A549 (cell line): ENCODE data around the gene ARVCF. TPM values are rescaled to one million over a fixed set of nuclear protein-coding genes. Genes with fewer than 3 reads are reported as not detected.

ENCODE experiments used
- ATAC-seq, 2 experiments: fragments of 200-7000 bp in 1 of 2; fragments of >200 bp in 1 of 2; cut with Nextera tagmentation in 1 of 2; cut with Tn5 transposase in 1 of 2; 3 replicates each; pipeline versions ENCODE4 v1.8.0 to v1.9.1; 2018 to 2020; ENCODE audit warnings: mild to moderate bottlenecking in 1 of 2, moderate library complexity in 1 of 2
- CTCF ChIA-PET: fragments of 300-600 bp; sonication (Branson Sonifier 250); formaldehyde crosslinking; extraction: SDS; loops from one replicate; lab custom pipeline; 2021; ENCODE audit warnings: antibody characterized with exemption, inconsistent platforms; lab: Yijun Ruan, JAX
- POLR2A ChIA-PET: fragments of 350-600 bp; formaldehyde crosslinking; extraction: SDS; loops from one replicate; lab custom pipeline; 2021; ENCODE audit warnings: antibody characterized with exemption, inconsistent platforms; lab: Yijun Ruan, JAX
- DNase-seq, 2 experiments: peaks; one replicate each; pipeline versions ENCODE4 v3.0.0 to v3.0.0-alpha.2; 2011 to 2016; ENCODE audit warnings: low read depth in 1 of 2, low spot score in 1 of 2
- FAIRE-seq: peaks from 2 replicates; lab custom pipeline; 2011; peaks lifted over from hg19 to GRCh38; lab: Jason Lieb, UNC
- H3K27ac ChIP-seq, 2 experiments: fragments of >200 bp; sonication (Bioruptor Twin); formaldehyde crosslinking; 3 replicates each; pipeline ENCODE4 v1.5.1; 2016 to 2017
- H3K4me1 ChIP-seq: fragments of >200 bp; sonication (Bioruptor Twin); formaldehyde crosslinking; 3 replicates; pipeline ENCODE4 v1.6.1; 2016
- H3K4me2 ChIP-seq: fragments of >200 bp; sonication (Bioruptor Twin); formaldehyde crosslinking; 3 replicates; pipeline ENCODE4 v1.6.1; 2016
- H3K4me3 ChIP-seq: fragments of >200 bp; sonication (Bioruptor Twin); formaldehyde crosslinking; 3 replicates; pipeline ENCODE4 v1.5.1; 2016
- H3K9me3 ChIP-seq: fragments of >200 bp; sonication (Bioruptor Twin); formaldehyde crosslinking; 3 replicates; pipeline ENCODE4 v1.6.1; 2016
- ATOH8 ChIP-seq: fragments of 250-450 bp; sonication (Bioruptor Pico); IDR thresholded peaks from 2 replicates; pipeline ENCODE4 v1.5.0; 2020; ENCODE audit warnings: low read depth, mild to moderate bottlenecking, moderate library complexity
- BCL3 ChIP-seq: fragments of >200 bp; sonication (Bioruptor Twin); formaldehyde crosslinking; IDR thresholded peaks from 3 replicates; pipeline ENCODE4 v1.6.1; 2016
- CHD2 ChIP-seq: fragments of 150-350 bp; IDR thresholded peaks from 2 replicates; pipeline ENCODE4 v1.6.1; 2014; ENCODE audit warnings: low read length; ENCODE audit not compliant: partially characterized antibody
- E2F6 ChIP-seq: IDR thresholded peaks from 2 replicates; pipeline ENCODE4 v1.6.1; 2012; ENCODE audit warnings: low read depth, borderline replicate concordance
- EP300 ChIP-seq, 2 experiments: fragments of >200 bp; sonication (Bioruptor Twin); formaldehyde crosslinking; IDR thresholded peaks; 2 replicates in 1 of 2; 3 replicates in 1 of 2; pipeline ENCODE4 v1.6.1; 2016 to 2017
- GATA3 ChIP-seq: IDR thresholded peaks from 2 replicates; pipeline ENCODE4 v1.6.1; 2012; ENCODE audit warnings: borderline replicate concordance
- HDAC2 ChIP-seq: fragments of 200-600 bp; sonication (generic); IDR thresholded peaks from 2 replicates; pipeline ENCODE4 v1.6.1; 2016
- HOXB5 ChIP-seq: fragments of 250-450 bp; sonication (Bioruptor Pico); IDR thresholded peaks from 2 replicates; pipeline ENCODE4 v1.5.0; 2020; ENCODE audit warnings: mild to moderate bottlenecking, moderate library complexity
- KDM1A ChIP-seq: fragments of 200-600 bp; sonication (generic); IDR thresholded peaks from 2 replicates; pipeline ENCODE4 v1.6.1; 2016; ENCODE audit warnings: low read depth, mild to moderate bottlenecking
- KDM5A ChIP-seq: fragments of 200-600 bp; sonication (generic); IDR thresholded peaks from 2 replicates; pipeline ENCODE4 v1.6.1; 2016; ENCODE audit warnings: antibody characterized with exemption, mild to moderate bottlenecking
- MAFK ChIP-seq: fragments of 450-650 bp; IDR thresholded peaks from 2 replicates; pipeline ENCODE4 v1.6.1; 2014; ENCODE audit not compliant: partially characterized antibody
- MAX ChIP-seq: IDR thresholded peaks from 2 replicates; pipeline ENCODE4 v1.6.1; 2012
- NPAS2 ChIP-seq: fragments of 250-450 bp; sonication (Bioruptor Pico); IDR thresholded peaks from 2 replicates; pipeline ENCODE4 v1.8.0; 2022; ENCODE audit warnings: mild to moderate bottlenecking, moderate library complexity, borderline replicate concordance
- POLR2AphosphoS2 ChIP-seq: conservative IDR thresholded peaks from 2 replicates; pipeline ENCODE4 v1.6.1; 2012; ENCODE audit warnings: low read length, improper control_type of control experiment, inconsistent platforms
- RAD21 ChIP-seq, 2 experiments: fragments of >200 bp in 1 of 2; sonication (Bioruptor Twin) in 1 of 2; formaldehyde crosslinking in 1 of 2; IDR thresholded peaks in 1 of 2; conservative IDR thresholded peaks in 1 of 2; 2 replicates in 1 of 2; 3 replicates in 1 of 2; pipeline ENCODE4 v1.6.1; 2012 to 2018; ENCODE audit warnings: inconsistent platforms in 1 of 2
- REST ChIP-seq: fragments of 200-600 bp; sonication (generic); IDR thresholded peaks from 2 replicates; pipeline ENCODE4 v1.6.1; 2016; ENCODE audit warnings: antibody characterized with exemption, mild to moderate bottlenecking, moderate library complexity
- ZC3H11A ChIP-seq: fragments of 450-650 bp; IDR thresholded peaks from 2 replicates; pipeline ENCODE4 v1.6.1; 2014; ENCODE audit warnings: antibody characterized with exemption, mild to moderate bottlenecking
- ZSCAN20 ChIP-seq: fragments of 250-450 bp; sonication (Bioruptor Pico); IDR thresholded peaks from 2 replicates; pipeline ENCODE4 v1.8.0; 2022; ENCODE audit warnings: mild to moderate bottlenecking, moderate library complexity
- WGBS: methylation state at CpG from one replicate; pipeline ENCODE4 v1.1.6; 2017; ENCODE audit errors: missing lambda C conversion rate; 5-methylcytosine and 5-hydroxymethylcytosine counted together
- polyA plus RNA-seq, 4 experiments: library from polyadenylated mRNA; depleted of rRNA in 3 of 4; stranded (reverse); fragments of >200 nt; fragmentation: RNase III in 1 of 4; extraction: RNeasy Plus Mini Kit Qiagen cat#74134 plus additional on column Dnase treatment in 1 of 4; gene quantifications; 2 replicates in 3 of 4; 3 replicates in 1 of 4; pipeline ENCODE4 v1.2.3, GENCODE V29; 2011 to 2017

ARVCF gene
- polyA plus RNA-seq, 2 of the 4 experiments (the other 2 are of a cell fraction): 0.81 to 2.1 TPM

- FAIRE-seq: no peak
- 89% methylated on average over 7 of the region's 9 CpGs for WGBS
- Histone ChIP-seq H3K27ac (no peak overlapping the region), H3K9me3 (no peaks in the 10 kb centered on the region), H3K4me2 (no peak overlapping the region), H3K4me3 (no peak overlapping the region), H3K4me1 (peaks cover 7% of the 10 kb centered on the region; the same call in 1 of the 3 replicates)
- ChIA-PET CTCF (no interaction called here), POLR2A (no interaction called here)
- ATAC-seq: no peak
- no peak for DNase-seq
- TF ChIP-seq ATOH8 (CRISPR knock-in tag) (no peak), GATA3 (no peak), NPAS2 (CRISPR knock-in tag) (no peak), RAD21 (conservative IDR thresholded peaks at IDR 0.05 in 1 of 2, IDR thresholded peaks at IDR 0.05 in 1 of 2) (no peak)
Measured at GRCh38 chr22:19961201-19961580, 55.4 kb downstream of the ARVCF start.

- Histone ChIP-seq H3K4me3 (no peak overlapping the region), H3K4me2 (no peak overlapping the region), H3K4me1 (peaks cover 7% of the 10 kb centered on the region; the same call in 1 of the 3 replicates), H3K9me3 (no peaks in the 10 kb centered on the region), H3K27ac (no peak overlapping the region)
- FAIRE-seq (no peak), DNase-seq (no peak), ATAC-seq (no peak)
- ChIA-PET POLR2A (no interaction called here), CTCF (no interaction called here)
- TF ChIP-seq MAX: no peak
- WGBS: 92% methylated on average over 11 of the region's 12 CpGs
Measured at GRCh38 chr22:19960491-19961200, 56.0 kb downstream of the ARVCF start.

- Histone ChIP-seq H3K4me1 (peaks cover 7% of the 10 kb centered on the region; the same call in 1 of the 3 replicates), H3K4me2 (no peak overlapping the region), H3K27ac (no peak overlapping the region)
- CTCF ChIA-PET: interaction anchor here (1.0 to 1.4 kb wide), 2 partner anchors 9 to 55 kb away, joined by 3 read pairs; no protein-coding TSS in a partner anchor
- DNase-seq: no peak
- FAIRE-seq: no peak
- POLR2A ChIA-PET: no interaction called here
- no peak for ATAC-seq
- WGBS: 82% methylated on average over 3 of the region's 13 CpGs
- no peak for TF ChIP-seq BCL3
- no peak for TF ChIP-seq HOXB5 (CRISPR knock-in tag)
- TF ChIP-seq MAFK: no peak
- no peak for TF ChIP-seq KDM1A
- TF ChIP-seq CHD2: no peak
- TF ChIP-seq POLR2AphosphoS2: no peak
- TF ChIP-seq REST: no peak
- TF ChIP-seq HDAC2: no peak
- TF ChIP-seq E2F6: no peak
- no peak for TF ChIP-seq KDM5A
- no peak for TF ChIP-seq ZC3H11A
- TF ChIP-seq ZSCAN20 (CRISPR knock-in tag): no peak
- no peak for TF ChIP-seq MAX
- TF ChIP-seq EP300 (IDR thresholded peaks at IDR 0.05): no peak
- TF ChIP-seq, all 56 proteins: peak for 0
- H3K9me3 ChIP-seq: no peaks in the 10 kb centered on the region
- no peak overlapping the region for H3K4me3 ChIP-seq
Measured at GRCh38 chr22:19959587-19960490, 56.8 kb downstream of the ARVCF start.
